CD14-positive monocyte (primary cell): Measurements from ENCODE around the gene PIAS1. TPM values are rescaled to one million over a fixed set of nuclear protein-coding genes. Genes with fewer than 3 reads are reported as not detected.

ENCODE experiments used
- DNase-seq, 3 donors: peaks; one replicate each; pipeline ENCODE4 v3.0.0-alpha.2; 2011 to 2022
- H2AFZ ChIP-seq: 2 replicates; pipeline ENCODE4 v1.6.0; 2012; ENCODE audit warnings: mild to moderate bottlenecking, low read depth, low read length, inconsistent platforms; ENCODE audit not compliant: insufficient read depth, poor library complexity, severe bottlenecking
- H3K27ac ChIP-seq, 2 donors: 1 replicate in 1 of 2; 2 replicates in 1 of 2; pipeline ENCODE4 v1.5.1; 2012 to 2013; ENCODE audit warnings: low read length in 2 of 2, control low read depth in 1 of 2, inconsistent platforms in 1 of 2, low read depth in 1 of 2, mild to moderate bottlenecking in 1 of 2
- H3K27me3 ChIP-seq, 2 donors: one replicate each; pipeline versions ENCODE4 v1.6.0 to v1.6.1; 2011 to 2013; ENCODE audit warnings: low read length in 2 of 2; ENCODE audit not compliant: control insufficient read depth in 2 of 2, insufficient read depth in 2 of 2
- H3K36me3 ChIP-seq, 2 donors: replicated peaks in 1 of 2; 1 replicate in 1 of 2; 2 replicates in 1 of 2; pipeline versions ENCODE4 v1.5.1 to v1.6.1; 2012 to 2013; ENCODE audit warnings: low read length in 2 of 2, control low read depth in 1 of 2, inconsistent platforms in 1 of 2, mild to moderate bottlenecking in 1 of 2; ENCODE audit not compliant: insufficient read depth in 2 of 2, control insufficient read depth in 1 of 2
- H3K4me1 ChIP-seq, 2 donors: 1 replicate in 1 of 2; 2 replicates in 1 of 2; pipeline versions ENCODE4 v1.5.1 to v1.6.1; 2012 to 2013; ENCODE audit warnings: low read length in 2 of 2, control low read depth in 1 of 2, inconsistent platforms in 1 of 2, mild to moderate bottlenecking in 1 of 2, moderate library complexity in 1 of 2; ENCODE audit not compliant: insufficient read depth in 2 of 2, control insufficient read depth in 1 of 2
- H3K4me2 ChIP-seq: replicated peaks from 2 replicates; pipeline ENCODE3; 2012; ENCODE audit warnings: low read length, moderate library complexity, mild to moderate bottlenecking; ENCODE audit not compliant: poor library complexity, severe bottlenecking; ENCODE audit errors: extremely low read depth
- H3K4me3 ChIP-seq, 3 experiments: fragments of 200-600 bp in 1 of 3; sonication (generic) in 1 of 3; replicated peaks in 1 of 3; 1 replicate in 2 of 3; 2 replicates in 1 of 3; pipeline ENCODE4 v1.5.1; 2011 to 2013; ENCODE audit warnings: low read length in 3 of 3, mild to moderate bottlenecking in 3 of 3, control low read depth in 2 of 3, low read depth in 2 of 3, inconsistent platforms in 1 of 3, moderate library complexity in 1 of 3
- H3K79me2 ChIP-seq: 2 replicates; pipeline ENCODE4 v1.6.0; 2012; ENCODE audit warnings: mild to moderate bottlenecking, control low read depth, inconsistent platforms, low read length, moderate library complexity; ENCODE audit not compliant: insufficient read depth
- H3K9ac ChIP-seq: 2 replicates; pipeline ENCODE4 v1.6.0; 2017; ENCODE audit warnings: low read length, mild to moderate bottlenecking; ENCODE audit not compliant: insufficient read depth, poor library complexity, severe bottlenecking
- H3K9me3 ChIP-seq, 2 donors: replicated peaks in 1 of 2; 1 replicate in 1 of 2; 2 replicates in 1 of 2; pipeline versions ENCODE4 v1.5.1 to v1.6.1; 2012 to 2013; ENCODE audit warnings: low read length in 2 of 2, control low read depth in 1 of 2; ENCODE audit not compliant: control insufficient read depth in 1 of 2, insufficient read depth in 1 of 2
- H4K20me1 ChIP-seq: 2 replicates; pipeline ENCODE4 v1.6.0; 2012; ENCODE audit warnings: mild to moderate bottlenecking, low read length, control low read depth, moderate library complexity; ENCODE audit not compliant: insufficient read depth
- H3K27ac Mint-ChIP-seq, 7 donors: one replicate each; pipeline ENCODE4 v1.8.0; 2020; ENCODE audit warnings: mild to moderate bottlenecking in 7 of 7, mixed read lengths in 7 of 7, moderate library complexity in 6 of 7, inconsistent platforms in 2 of 7
- H3K27me3 Mint-ChIP-seq, 3 donors: one replicate each; pipeline ENCODE4 v1.8.0; 2021 to 2022; ENCODE audit warnings: low read depth in 3 of 3, mild to moderate bottlenecking in 3 of 3, mixed read lengths in 3 of 3, moderate library complexity in 3 of 3, inconsistent platforms in 1 of 3
- H3K36me3 Mint-ChIP-seq, 2 donors: one replicate each; pipeline ENCODE4 v1.8.0; 2020; ENCODE audit warnings: mixed read lengths in 2 of 2, inconsistent platforms in 1 of 2, mild to moderate bottlenecking in 1 of 2
- H3K4me1 Mint-ChIP-seq: one replicate; pipeline ENCODE4 v1.8.0; 2020; ENCODE audit warnings: mild to moderate bottlenecking, mixed read lengths
- H3K4me3 Mint-ChIP-seq, 2 donors: one replicate each; pipeline ENCODE4 v1.8.0; 2020; ENCODE audit warnings: mild to moderate bottlenecking in 2 of 2, mixed read lengths in 2 of 2, moderate library complexity in 1 of 2
- H3K9me3 Mint-ChIP-seq, 7 donors: one replicate each; pipeline ENCODE4 v1.8.0; 2020 to 2022; ENCODE audit warnings: mixed read lengths in 7 of 7, mild to moderate bottlenecking in 6 of 7, moderate library complexity in 6 of 7, inconsistent platforms in 2 of 7
- WGBS: methylation state at CpG from one replicate; pipeline ENCODE4 v1.1.5; 2013; ENCODE audit warnings: missing lambda C conversion rate; ENCODE audit not compliant: insufficient coverage; 5-methylcytosine and 5-hydroxymethylcytosine counted together
- intact Hi-C, 2 donors: fragments of 100-400 bp; cut with micrococcal nuclease; formaldehyde crosslinking; loops; one replicate each; pipeline versions ENCODE4 v1.15.0 to v1.15.1; 2023
- polyA plus RNA-seq, 3 donors: library from polyadenylated mRNA; depleted of rRNA in 1 of 3; unstranded in 2 of 3; stranded (reverse) in 1 of 3; fragments of 300-500 nt in 2 of 3; fragments of >200 nt in 1 of 3; fragmentation: Illumina TruSeq in 2 of 3; gene quantifications; 1 replicate in 2 of 3; 2 replicates in 1 of 3; pipeline ENCODE4 v1.2.3, GENCODE V29; 2012 to 2021
- TF ChIP-seq, protein P1 (sequence below): fragments of 200-600 bp; IDR thresholded peaks from one replicate; pipeline ENCODE4 v1.8.0; 2022; ENCODE audit warnings: antibody characterized with exemption, mild to moderate bottlenecking

The PIAS1 gene
- polyA plus RNA-seq, 3 donors: 47.3 to 109 (median 89.8) TPM

DNA sequence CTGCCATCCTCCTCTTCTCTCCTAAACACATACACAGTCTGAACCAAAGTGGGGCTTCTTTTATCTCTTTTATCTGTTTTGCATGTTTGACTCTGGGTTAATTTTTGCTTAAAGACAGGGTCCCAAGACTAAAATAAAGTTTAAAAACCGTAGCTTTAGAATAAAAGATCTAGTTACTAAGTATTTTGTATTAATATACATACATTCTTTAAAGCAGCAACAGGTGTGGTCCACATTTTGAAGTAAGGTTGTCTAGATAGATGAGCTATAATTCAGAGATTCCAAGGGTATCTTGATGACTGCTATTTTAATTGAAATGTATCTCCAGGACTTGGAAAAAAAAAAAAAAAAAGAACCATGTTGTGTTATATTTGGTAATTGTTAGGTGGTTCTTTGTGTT is 89.7 kb downstream of the PIAS1 start:
- intact Hi-C loops: no loop called here
- H3K4me1 ChIP-seq: no peaks in the 10 kb centered on the region
- no peaks in the 10 kb centered on the region for H3K9me3 Mint-ChIP-seq
- peaks cover 46 to 53% of the 10 kb centered on the region in 2 donors for H3K36me3 Mint-ChIP-seq
- no peak overlapping the region for H3K27ac ChIP-seq
- DNase-seq: no peak
- H3K4me3 ChIP-seq: no peak overlapping the region
- peaks cover under 1% of the 10 kb centered on the region for H3K4me1 Mint-ChIP-seq
- H2AFZ ChIP-seq: no peak overlapping the region
- H3K79me2 ChIP-seq: peaks cover 86% of the 10 kb centered on the region
- peaks cover 0 to 1% (median 0%) of the 10 kb centered on the region in 3 donors for H3K27me3 Mint-ChIP-seq
- TF ChIP-seq, protein P1, sequence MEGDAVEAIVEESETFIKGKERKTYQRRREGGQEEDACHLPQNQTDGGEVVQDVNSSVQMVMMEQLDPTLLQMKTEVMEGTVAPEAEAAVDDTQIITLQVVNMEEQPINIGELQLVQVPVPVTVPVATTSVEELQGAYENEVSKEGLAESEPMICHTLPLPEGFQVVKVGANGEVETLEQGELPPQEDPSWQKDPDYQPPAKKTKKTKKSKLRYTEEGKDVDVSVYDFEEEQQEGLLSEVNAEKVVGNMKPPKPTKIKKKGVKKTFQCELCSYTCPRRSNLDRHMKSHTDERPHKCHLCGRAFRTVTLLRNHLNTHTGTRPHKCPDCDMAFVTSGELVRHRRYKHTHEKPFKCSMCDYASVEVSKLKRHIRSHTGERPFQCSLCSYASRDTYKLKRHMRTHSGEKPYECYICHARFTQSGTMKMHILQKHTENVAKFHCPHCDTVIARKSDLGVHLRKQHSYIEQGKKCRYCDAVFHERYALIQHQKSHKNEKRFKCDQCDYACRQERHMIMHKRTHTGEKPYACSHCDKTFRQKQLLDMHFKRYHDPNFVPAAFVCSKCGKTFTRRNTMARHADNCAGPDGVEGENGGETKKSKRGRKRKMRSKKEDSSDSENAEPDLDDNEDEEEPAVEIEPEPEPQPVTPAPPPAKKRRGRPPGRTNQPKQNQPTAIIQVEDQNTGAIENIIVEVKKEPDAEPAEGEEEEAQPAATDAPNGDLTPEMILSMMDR: no peak
- H3K36me3 ChIP-seq: peaks cover 61 to 72% of the 10 kb centered on the region in 2 donors
- peak overlapping the region in 1 of 7 donors; percentile 57 for H3K27ac Mint-ChIP-seq
- H3K27me3 ChIP-seq: no peaks in the 10 kb centered on the region
- no peaks in the 10 kb centered on the region for H3K9me3 ChIP-seq
- H3K4me2 ChIP-seq: no peak overlapping the region
- peaks cover 100% of the 10 kb centered on the region for H4K20me1 ChIP-seq
- H3K9ac ChIP-seq: no peak overlapping the region
- no peak overlapping the region for H3K4me3 Mint-ChIP-seq
- no CpG with 5 or more reads among the region's 1 CpG for WGBS

DNA sequence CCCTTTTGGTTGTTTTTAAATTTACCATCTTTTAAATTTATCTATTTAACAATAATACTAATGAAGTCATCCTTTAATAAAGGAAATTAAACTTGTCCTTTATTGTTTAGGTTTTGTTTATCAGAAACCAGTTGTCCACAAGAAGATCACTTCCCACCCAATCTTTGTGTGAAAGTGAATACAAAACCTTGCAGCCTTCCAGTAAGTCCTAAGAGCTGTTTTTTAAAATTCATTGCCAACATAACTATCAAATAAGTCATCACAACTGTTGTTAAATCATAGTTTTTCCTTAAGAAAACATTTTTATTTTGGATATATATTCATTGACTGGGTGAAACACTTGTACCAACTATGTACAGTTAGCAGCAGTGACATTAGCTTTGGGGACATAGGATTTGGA is 91.6 kb downstream of the PIAS1 start:
- Histone ChIP-seq H3K36me3 (peaks cover 69 to 82% of the 10 kb centered on the region in 2 donors), H3K27me3 (no peaks in the 10 kb centered on the region), H3K4me1 (no peaks in the 10 kb centered on the region), H3K9me3 (no peaks in the 10 kb centered on the region), H3K4me3 (no peak overlapping the region), H4K20me1 (peaks cover 100% of the 10 kb centered on the region), H2AFZ (no peak overlapping the region), H3K79me2 (peaks cover 79% of the 10 kb centered on the region), H3K9ac (no peak overlapping the region), H3K27ac (peak overlapping the region in 1 of 2 donors; percentile 21), H3K4me2 (no peak overlapping the region)
- intact Hi-C loops: no loop called here
- H3K27ac Mint-ChIP-seq: peak overlapping the region in 1 of 7 donors; percentile 17
- no peak for DNase-seq
- TF ChIP-seq, protein P1: no peak
- peaks cover 49 to 59% of the 10 kb centered on the region in 2 donors for H3K36me3 Mint-ChIP-seq
- H3K4me1 Mint-ChIP-seq: peaks cover 2% of the 10 kb centered on the region
- H3K4me3 Mint-ChIP-seq: no peak overlapping the region
- H3K27me3 Mint-ChIP-seq: peaks cover 0 to 1% (median 0%) of the 10 kb centered on the region in 3 donors
- no peaks in the 10 kb centered on the region for H3K9me3 Mint-ChIP-seq
